ENCODE measurements around the gene BFSP1.

DNA sequence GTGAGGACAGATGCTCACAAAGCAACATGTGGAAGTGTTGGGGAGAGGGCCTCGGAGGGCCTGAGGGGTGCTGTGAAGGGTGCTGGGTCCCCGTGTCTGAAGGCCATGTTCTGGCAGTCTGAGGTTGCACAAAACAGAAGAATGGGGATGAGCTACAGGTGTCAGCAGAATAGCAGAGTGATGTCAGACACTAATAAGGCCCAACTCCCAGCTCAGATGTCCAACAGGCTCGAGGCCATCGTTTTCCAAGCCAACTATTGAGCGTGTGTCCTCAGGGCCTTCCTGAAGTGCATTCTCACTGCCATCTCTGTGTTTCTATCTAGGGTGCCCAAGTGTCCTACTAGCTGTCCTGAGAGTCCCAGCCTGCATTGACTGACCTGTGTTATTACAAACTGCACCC lies 7.9 kb downstream of the BFSP1 start:
- TF ChIP-seq POLR2AphosphoS5 (IDR thresholded peaks at IDR 0.05; ENCODE audit: low read depth) (no peak), CTCF (IDR thresholded peaks at IDR 0.05; ENCODE audit: insufficient read depth, low read length) (no peak), GABPA (IDR thresholded peaks at IDR 0.05; ENCODE audit: low read depth) (no peak), REST (IDR thresholded peaks at IDR 0.05; ENCODE audit: insufficient replicate concordance, low read depth) (no peak), SPI1 (IDR thresholded peaks at IDR 0.05; ENCODE audit: borderline replicate concordance, low read depth) (no peak)

Data from HL-60 (cell line).